GM19043 (cell line): ENCODE data around the gene SH3D21.

Experiments
- ATAC-seq: cut with Tn5 transposase; IDR thresholded peaks from one replicate; pipeline ENCODE4 v1.9.1; 2021; ENCODE audit warnings: low read depth; ENCODE audit not compliant: unreplicated experiment

Gene SH3D21

GRCh38 chr1:36352910-36353878 is 47.0 kb downstream of the SH3D21 start:
- ATAC-seq, result no peak

GRCh38 chr1:36354486-36354885 is 48.3 kb downstream of the SH3D21 start:
- ATAC-seq, result no peak

- no peak for ATAC-seq
Measured at GRCh38 chr1:36355811-36356210, 49.6 kb downstream of the SH3D21 start.

GRCh38 chr1:36358514-36359084 is 52.4 kb downstream of the SH3D21 start:
- ATAC-seq, result no peak

- ATAC-seq, result no peak
Measured at GRCh38 chr1:36359383-36359782, 53.2 kb downstream of the SH3D21 start.

GRCh38 chr1:36359911-36360550 is 53.9 kb downstream of the SH3D21 start:
- no peak for ATAC-seq

GRCh38 chr1:36365381-36365780 is 59.2 kb downstream of the SH3D21 start:
- ATAC-seq, result no peak

- ATAC-seq, result no peak
Measured at GRCh38 chr1:36366091-36366661, 60.0 kb downstream of the SH3D21 start.

- ATAC-seq, result no peak
Measured at GRCh38 chr1:36367066-36367465, 60.9 kb downstream of the SH3D21 start.

GRCh38 chr1:36367798-36368197 is 61.6 kb downstream of the SH3D21 start:
- no peak for ATAC-seq

- no peak for ATAC-seq
Measured at GRCh38 chr1:36369061-36369861, 63.1 kb downstream of the SH3D21 start.
